Right atrium auricular region (tissue), 2 donors: ENCODE results near the gene PXMP2. TPM values are rescaled to one million over a fixed set of nuclear protein-coding genes. Genes with fewer than 3 reads are reported as not detected.

Source experiments
- DNase-seq: peaks from one replicate; pipeline ENCODE4 v3.0.0-alpha.2; 2019; ENCODE audit warnings: low spot score
- H3K27ac ChIP-seq, 2 donors: fragments of 200-600 bp; sonication (generic); 1 replicate in 1 of 2; 2 replicates in 1 of 2; pipeline ENCODE4 v1.5.1; 2016 to 2019
- H3K27me3 ChIP-seq, 2 donors: fragments of 200-600 bp; sonication (generic); one replicate each; pipeline versions ENCODE4 v1.5.1 to v1.6.0; 2017 to 2019
- H3K36me3 ChIP-seq: fragments of 200-600 bp; sonication (generic); one replicate; pipeline ENCODE4 v1.5.1; 2016
- H3K4me1 ChIP-seq, 2 donors: fragments of 200-600 bp; sonication (generic); one replicate each; pipeline versions ENCODE4 v1.5.1 to v1.6.0; 2017 to 2019
- H3K4me3 ChIP-seq, 2 donors: fragments of 200-600 bp; sonication (generic); 1 replicate in 1 of 2; 2 replicates in 1 of 2; pipeline ENCODE4 v1.5.1; 2017 to 2019; ENCODE audit warnings: mild to moderate bottlenecking in 1 of 2, moderate library complexity in 1 of 2
- H3K9me3 ChIP-seq, 2 donors: fragments of 200-600 bp; sonication (generic); one replicate each; pipeline ENCODE4 v1.5.1; 2019
- total RNA-seq, 2 donors: library from RNA; depleted of rRNA; stranded (reverse); fragments of >200 nt; gene quantifications; one replicate each; pipeline ENCODE4 v1.1.0, GENCODE V29; 2016
- TF ChIP-seq, protein P1 (sequence below), 2 donors: fragments of 200-600 bp; sonication (generic); IDR thresholded peaks; one replicate each; pipeline ENCODE4 v1.5.1; 2019; ENCODE audit warnings: antibody characterized with exemption in 2 of 2

Gene PXMP2
- total RNA-seq, 2 donors from 2014 or later, result 43.0 to 65.7 TPM

DNA sequence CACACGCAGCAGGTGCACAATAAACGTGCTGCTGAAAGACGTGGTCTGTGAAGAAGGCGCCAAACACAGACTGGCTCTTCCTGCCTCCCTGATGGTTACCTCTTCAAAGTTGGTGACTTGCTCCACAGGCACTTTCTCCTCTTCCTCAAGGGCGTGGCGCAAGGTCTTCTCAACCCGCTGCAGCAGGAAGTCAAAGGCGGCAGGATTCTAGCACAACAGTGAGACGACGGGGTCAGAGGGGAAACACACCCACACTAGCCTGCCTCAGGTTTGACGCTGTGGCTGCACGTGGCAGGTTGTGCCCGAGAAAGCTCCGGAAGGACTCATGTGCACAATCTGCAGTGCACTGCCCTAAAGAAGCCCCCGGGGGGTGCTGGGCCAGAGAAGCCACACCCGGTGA, 15.3 kb upstream of the PXMP2 start:
- H3K27me3 ChIP-seq, result no peaks in the 10 kb centered on the region
- no peak overlapping the region for H3K4me3 ChIP-seq
- H3K27ac ChIP-seq, result no peak overlapping the region
- no peak for DNase-seq
- H3K9me3 ChIP-seq, result no peaks in the 10 kb centered on the region
- no peaks in the 10 kb centered on the region for H3K4me1 ChIP-seq
- TF ChIP-seq, protein P1, sequence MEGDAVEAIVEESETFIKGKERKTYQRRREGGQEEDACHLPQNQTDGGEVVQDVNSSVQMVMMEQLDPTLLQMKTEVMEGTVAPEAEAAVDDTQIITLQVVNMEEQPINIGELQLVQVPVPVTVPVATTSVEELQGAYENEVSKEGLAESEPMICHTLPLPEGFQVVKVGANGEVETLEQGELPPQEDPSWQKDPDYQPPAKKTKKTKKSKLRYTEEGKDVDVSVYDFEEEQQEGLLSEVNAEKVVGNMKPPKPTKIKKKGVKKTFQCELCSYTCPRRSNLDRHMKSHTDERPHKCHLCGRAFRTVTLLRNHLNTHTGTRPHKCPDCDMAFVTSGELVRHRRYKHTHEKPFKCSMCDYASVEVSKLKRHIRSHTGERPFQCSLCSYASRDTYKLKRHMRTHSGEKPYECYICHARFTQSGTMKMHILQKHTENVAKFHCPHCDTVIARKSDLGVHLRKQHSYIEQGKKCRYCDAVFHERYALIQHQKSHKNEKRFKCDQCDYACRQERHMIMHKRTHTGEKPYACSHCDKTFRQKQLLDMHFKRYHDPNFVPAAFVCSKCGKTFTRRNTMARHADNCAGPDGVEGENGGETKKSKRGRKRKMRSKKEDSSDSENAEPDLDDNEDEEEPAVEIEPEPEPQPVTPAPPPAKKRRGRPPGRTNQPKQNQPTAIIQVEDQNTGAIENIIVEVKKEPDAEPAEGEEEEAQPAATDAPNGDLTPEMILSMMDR (IDR thresholded peaks at IDR 0.05), result no peak
- H3K36me3 ChIP-seq, result peaks cover 51% of the 10 kb centered on the region

GRCh38 chr12:132672678-132673077, 14.7 kb upstream of the PXMP2 start:
- Histone ChIP-seq H3K9me3 (no peaks in the 10 kb centered on the region), H3K36me3 (peaks cover 45% of the 10 kb centered on the region), H3K27me3 (no peaks in the 10 kb centered on the region), H3K4me3 (no peak overlapping the region), H3K27ac (no peak overlapping the region), H3K4me1 (no peaks in the 10 kb centered on the region)
- DNase-seq, result no peak
- TF ChIP-seq, protein P1 (IDR thresholded peaks at IDR 0.05), result no peak

- Histone ChIP-seq H3K4me1 (no peaks in the 10 kb centered on the region), H3K4me3 (no peak overlapping the region), H3K27ac (no peak overlapping the region), H3K36me3 (peaks cover 37% of the 10 kb centered on the region), H3K27me3 (no peaks in the 10 kb centered on the region), H3K9me3 (no peaks in the 10 kb centered on the region)
- TF ChIP-seq, protein P1 (IDR thresholded peaks at IDR 0.05), result no peak
- no peak for DNase-seq
Observed at GRCh38 chr12:132673288-132674179, 13.9 kb upstream of the PXMP2 start.

GRCh38 chr12:132674561-132674960, 12.8 kb upstream of the PXMP2 start:
- Histone ChIP-seq H3K4me3 (no peak overlapping the region), H3K27me3 (no peaks in the 10 kb centered on the region), H3K36me3 (peaks cover 36% of the 10 kb centered on the region), H3K27ac (no peak overlapping the region), H3K9me3 (no peaks in the 10 kb centered on the region), H3K4me1 (no peaks in the 10 kb centered on the region)
- TF ChIP-seq, protein P1 (IDR thresholded peaks at IDR 0.05), result no peak
- no peak for DNase-seq

GRCh38 chr12:132675757-132676432, 11.5 kb upstream of the PXMP2 start:
- H3K4me1 ChIP-seq, result no peaks in the 10 kb centered on the region
- H3K36me3 ChIP-seq, result peaks cover 36% of the 10 kb centered on the region
- H3K9me3 ChIP-seq, result no peaks in the 10 kb centered on the region
- TF ChIP-seq, protein P1 (IDR thresholded peaks at IDR 0.05), result no peak
- H3K4me3 ChIP-seq, result no peak overlapping the region
- DNase-seq, result no peak
- H3K27ac ChIP-seq, result no peak overlapping the region
- H3K27me3 ChIP-seq, result no peaks in the 10 kb centered on the region
